ENCODE measurements around the gene GPSM3. TPM values are rescaled to one million over a fixed set of nuclear protein-coding genes. Genes with fewer than 3 reads are reported as not detected.
"Not testable (repeated sequence)": the region's sequence is repeated elsewhere in the genome, so short reads cannot be mapped to it uniquely, and the experiment has no call there.

GPSM3 gene
- total RNA-seq, 1 experiment from 2014 or later = 4.8 TPM

DNA sequence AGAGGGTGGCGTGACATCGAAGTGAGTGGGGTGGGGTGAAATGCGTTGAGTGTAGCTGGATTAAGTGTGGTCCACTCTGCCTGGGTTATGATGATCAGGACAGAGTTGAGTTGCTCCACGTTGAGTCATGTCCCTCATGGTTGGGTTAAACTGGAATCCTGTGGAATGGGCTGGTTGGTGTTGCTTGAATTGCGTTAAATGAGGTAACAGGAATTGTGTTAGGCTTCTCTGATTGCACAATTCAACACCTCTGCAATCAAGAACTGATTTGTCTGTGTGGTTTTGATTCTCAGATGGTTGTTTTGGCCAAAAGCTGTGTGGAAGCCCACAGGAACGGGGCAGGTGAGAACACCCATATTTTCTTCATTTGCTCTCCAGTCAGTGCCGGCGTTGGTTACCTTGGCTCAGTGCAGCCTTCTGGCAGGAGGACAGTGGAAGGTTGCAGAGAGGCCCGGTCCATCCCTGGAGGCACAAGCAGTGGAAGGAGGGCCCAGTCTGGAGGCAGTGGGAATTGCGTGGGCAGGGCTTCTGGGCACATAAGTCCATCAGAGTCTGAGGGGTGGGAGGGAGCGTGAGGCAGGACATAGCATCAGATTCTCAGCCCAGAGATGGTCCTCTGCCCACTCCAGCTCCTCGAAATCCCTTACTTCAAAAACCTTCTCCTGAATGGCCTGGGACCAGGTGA is 19.8 kb upstream of the GPSM3 start:
- TF ChIP-seq CTCF (conservative IDR thresholded peaks at IDR 0.05; ENCODE audit: low read depth, low read length) (no peak), EZH2 (IDR thresholded peaks at IDR 0.05; ENCODE audit: borderline replicate concordance, low read depth, low read length, poor library complexity, severe bottlenecking) (no peak)
- no peak for DNase-seq (ENCODE audit: low spot score)
- no peak overlapping the region for H3K4me3 ChIP-seq (ENCODE audit: low read depth, low read length, poor library complexity, severe bottlenecking)
- POLR2A ChIA-PET (ENCODE audit: low non-redundant PET) = no interaction called here
- CTCF ChIA-PET = no interaction called here
- H3K4me1 ChIP-seq (ENCODE audit: insufficient read depth, low read length, poor library complexity, severe bottlenecking) = no peaks in the 10 kb centered on the region
- H3K27ac ChIP-seq (ENCODE audit: low read depth, low read length, poor library complexity, severe bottlenecking) = no peak overlapping the region
- no peaks in the 10 kb centered on the region for H3K9me3 ChIP-seq (ENCODE audit: low read depth, low read length, poor library complexity, severe bottlenecking)
- no peaks in the 10 kb centered on the region for H3K36me3 ChIP-seq (ENCODE audit: insufficient read depth, low read length, poor library complexity, severe bottlenecking)
- no TSS peak for BruUV-seq (replicated peaks)
- intact Hi-C loops (cut with micrococcal nuclease; ENCODE audit: unreplicated experiment) = no loop called here
- H3K27me3 ChIP-seq (replicated peaks; ENCODE audit: insufficient read depth, low read depth, low read length, poor library complexity) = no peaks in the 10 kb centered on the region

DNA sequence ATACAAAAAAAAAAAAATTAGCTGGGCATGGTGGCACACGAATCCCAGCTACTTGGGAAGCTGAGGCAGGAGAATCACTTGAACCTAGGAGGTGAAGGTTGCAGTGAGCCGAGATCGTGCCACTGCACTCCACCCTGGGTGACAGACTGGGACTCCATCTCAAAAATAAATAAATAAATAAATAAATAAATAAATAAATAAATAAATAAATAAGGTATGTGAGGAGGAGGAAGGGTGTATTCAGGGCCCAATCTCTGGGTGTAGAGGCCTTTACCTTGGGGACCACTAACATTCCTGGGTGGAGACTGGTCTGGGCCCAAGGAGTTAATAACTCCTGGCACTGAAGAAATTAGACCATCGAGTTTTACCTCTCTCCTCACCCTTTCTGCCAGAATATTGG is 19.0 kb upstream of the GPSM3 start:
- CTCF ChIA-PET; POLR2A ChIA-PET (ENCODE audit: low non-redundant PET); H3K27ac ChIP-seq (ENCODE audit: low read depth, low read length, poor library complexity, severe bottlenecking); DNase-seq (ENCODE audit: low spot score); H3K4me1 ChIP-seq (ENCODE audit: insufficient read depth, low read length, poor library complexity, severe bottlenecking); H3K4me3 ChIP-seq (ENCODE audit: low read depth, low read length, poor library complexity, severe bottlenecking); H3K9me3 ChIP-seq (ENCODE audit: low read depth, low read length, poor library complexity, severe bottlenecking); H3K36me3 ChIP-seq (ENCODE audit: insufficient read depth, low read length, poor library complexity, severe bottlenecking); BruUV-seq (replicated peaks); intact Hi-C loops (cut with micrococcal nuclease; ENCODE audit: unreplicated experiment); H3K27me3 ChIP-seq (replicated peaks; ENCODE audit: insufficient read depth, low read depth, low read length, poor library complexity): not testable (repeated sequence)

- no TSS peak for BruUV-seq (replicated peaks)
- POLR2A ChIA-PET (ENCODE audit: low non-redundant PET) = no interaction called here
Measured at GRCh38 chr6:32210191-32210601, 17.8 kb upstream of the GPSM3 start.

More at GRCh38 chr6:32210191-32210601, 17.8 kb upstream of the GPSM3 start:
- CTCF ChIA-PET = no interaction called here
- H3K27ac ChIP-seq (ENCODE audit: low read depth, low read length, poor library complexity, severe bottlenecking) = no peak overlapping the region
- H3K27me3 ChIP-seq (replicated peaks; ENCODE audit: insufficient read depth, low read depth, low read length, poor library complexity) = no peaks in the 10 kb centered on the region
- no peak overlapping the region for H3K4me3 ChIP-seq (ENCODE audit: low read depth, low read length, poor library complexity, severe bottlenecking)
- H3K9me3 ChIP-seq (ENCODE audit: low read depth, low read length, poor library complexity, severe bottlenecking) = no peaks in the 10 kb centered on the region
- no peaks in the 10 kb centered on the region for H3K36me3 ChIP-seq (ENCODE audit: insufficient read depth, low read length, poor library complexity, severe bottlenecking)
- H3K4me1 ChIP-seq (ENCODE audit: insufficient read depth, low read length, poor library complexity, severe bottlenecking) = no peaks in the 10 kb centered on the region
- intact Hi-C loops (cut with micrococcal nuclease; ENCODE audit: unreplicated experiment) = no loop called here
- DNase-seq (ENCODE audit: low spot score) = no peak
- TF ChIP-seq EZH2 (IDR thresholded peaks at IDR 0.05; ENCODE audit: borderline replicate concordance, low read depth, low read length, poor library complexity, severe bottlenecking) = no peak
- no peak for TF ChIP-seq CTCF (conservative IDR thresholded peaks at IDR 0.05; ENCODE audit: low read depth, low read length)

Measured in A673 (cell line).